HepG2 (cell line): Measurements from ENCODE around the gene SLTM. TPM values are rescaled to one million over a fixed set of nuclear protein-coding genes. Genes with fewer than 3 reads are reported as not detected.

Source experiments
- ELF3 ChIP-seq: IDR thresholded peaks from 2 replicates; pipeline ENCODE4 v1.6.1; 2016; ENCODE audit warnings: missing genetic modification reagents, missing compliant biosample characterization
- ERF ChIP-seq: IDR thresholded peaks from 2 replicates; pipeline ENCODE4 v1.6.1; 2018; ENCODE audit warnings: missing biosample characterization, missing genetic modification reagents
- HIVEP1 ChIP-seq: sonication (generic); formaldehyde crosslinking; IDR thresholded peaks from 2 replicates; pipeline ENCODE4 v1.4.0; 2020; ENCODE audit warnings: mild to moderate bottlenecking, missing genetic modification reagents
- HNRNPLL ChIP-seq: fragments of 200-400 bp; formaldehyde crosslinking; IDR thresholded peaks from 2 replicates; pipeline ENCODE4 v1.6.1; 2017; ENCODE audit warnings: mild to moderate bottlenecking, low read depth, low read length; ENCODE audit not compliant: poor library complexity, severe bottlenecking
- HOMEZ ChIP-seq: IDR thresholded peaks from 2 replicates; pipeline ENCODE4 v1.6.1; 2016; ENCODE audit warnings: low read depth
- KLF9 ChIP-seq: IDR thresholded peaks from 2 replicates; pipeline ENCODE4 v1.6.1; 2016; ENCODE audit warnings: low read depth
- MAFF ChIP-seq: IDR thresholded peaks from 2 replicates; pipeline ENCODE4 v1.6.1; 2011; ENCODE audit warnings: low read depth, low read length, improper control_type of control experiment
- MYC ChIP-seq: sonication (generic); formaldehyde crosslinking; IDR thresholded peaks from 2 replicates; pipeline ENCODE4 v1.9.0; 2021; ENCODE audit warnings: missing genetic modification reagents, borderline replicate concordance
- NFATC3 ChIP-seq: sonication (generic); formaldehyde crosslinking; IDR thresholded peaks from 2 replicates; pipeline ENCODE4 v1.5.1; 2020; ENCODE audit warnings: mild to moderate bottlenecking, missing genetic modification reagents
- POGK ChIP-seq: sonication (generic); formaldehyde crosslinking; conservative IDR thresholded peaks from 2 replicates; pipeline ENCODE4 v1.8.0; 2022; ENCODE audit warnings: mild to moderate bottlenecking, moderate library complexity, missing genetic modification reagents
- REST ChIP-seq, 2 experiments: IDR thresholded peaks; 2 replicates each; pipeline ENCODE4 v1.6.1; 2011 to 2012; ENCODE audit warnings: low read length in 2 of 2, borderline replicate concordance in 1 of 2, low read depth in 1 of 2, mild to moderate bottlenecking in 1 of 2, moderate library complexity in 1 of 2
- SETDB1 ChIP-seq: sonication (generic); formaldehyde crosslinking; IDR thresholded peaks from 2 replicates; pipeline ENCODE4 v1.5.1; 2020; ENCODE audit warnings: missing genetic modification reagents, mild to moderate bottlenecking, borderline replicate concordance
- TBX3 ChIP-seq: fragments of 450-650 bp; IDR thresholded peaks from 2 replicates; pipeline ENCODE4 v1.6.1; 2017; ENCODE audit warnings: antibody characterized with exemption, mild to moderate bottlenecking, inconsistent platforms, borderline replicate concordance
- TFDP2 ChIP-seq: sonication (generic); formaldehyde crosslinking; IDR thresholded peaks from 2 replicates; pipeline ENCODE4 v1.4.0; 2020; ENCODE audit warnings: missing genetic modification reagents
- ZFYVE20 ChIP-seq: sonication (generic); formaldehyde crosslinking; IDR thresholded peaks from 2 replicates; pipeline ENCODE4 v1.8.0; 2023; ENCODE audit warnings: low read depth, mild to moderate bottlenecking, moderate library complexity, missing genetic modification reagents, borderline replicate concordance
- ZNF232 ChIP-seq: sonication (generic); formaldehyde crosslinking; IDR thresholded peaks from 2 replicates; pipeline ENCODE4 v1.4.0; 2020; ENCODE audit warnings: missing genetic modification reagents, borderline replicate concordance
- ZNF510 ChIP-seq: sonication (generic); formaldehyde crosslinking; IDR thresholded peaks from 2 replicates; pipeline ENCODE4 v1.4.0; 2020; ENCODE audit warnings: low read depth, mild to moderate bottlenecking, missing genetic modification reagents
- ZNF605 ChIP-seq: sonication (generic); formaldehyde crosslinking; IDR thresholded peaks from 2 replicates; pipeline ENCODE4 v1.8.0; 2022; ENCODE audit warnings: mild to moderate bottlenecking, missing genetic modification reagents
- ZNF713 ChIP-seq: sonication (generic); formaldehyde crosslinking; IDR thresholded peaks from 2 replicates; pipeline ENCODE4 v1.4.0; 2020; ENCODE audit warnings: mild to moderate bottlenecking, missing genetic modification reagents
- ZNF773 ChIP-seq: sonication (generic); formaldehyde crosslinking; IDR thresholded peaks from 2 replicates; pipeline ENCODE4 v1.4.0; 2020; ENCODE audit warnings: missing genetic modification reagents, borderline replicate concordance
- ZNF850 ChIP-seq: sonication (generic); formaldehyde crosslinking; conservative IDR thresholded peaks from 2 replicates; pipeline ENCODE4 v1.9.0; 2021; ENCODE audit warnings: mild to moderate bottlenecking, missing genetic modification reagents
- polyA plus RNA-seq, 8 experiments: library from polyadenylated mRNA; depleted of rRNA in 3 of 8; stranded (reverse) in 7 of 8; unstranded in 1 of 8; fragments of >200 nt; fragmentation: Illumina TruSeq in 4 of 8; extraction: Trizol in 4 of 8; gene quantifications; 2 replicates each; pipeline versions ENCODE4 v1.2.1 to v1.2.3, GENCODE V29; 2011 to 2016; ENCODE audit warnings: low read depth in 4 of 8, missing spikeins in 1 of 8, mixed read lengths in 1 of 8; ENCODE audit not compliant: insufficient read depth in 1 of 8
- total RNA-seq, 5 experiments: library from RNA; depleted of rRNA; stranded (reverse); fragments of >200 nt; fragmentation: Illumina TruSeq; extraction: Trizol; gene quantifications; 2 replicates each; pipeline ENCODE4 v1.2.3, GENCODE V29; 2016; ENCODE audit warnings: low read depth in 1 of 5

SLTM gene
- total and polyA plus RNA-seq, 2 of the 13 experiments (the other 11 are each of a cell fraction or from before 2014, with no cell fraction given), result 22.0 to 64.2 TPM

DNA sequence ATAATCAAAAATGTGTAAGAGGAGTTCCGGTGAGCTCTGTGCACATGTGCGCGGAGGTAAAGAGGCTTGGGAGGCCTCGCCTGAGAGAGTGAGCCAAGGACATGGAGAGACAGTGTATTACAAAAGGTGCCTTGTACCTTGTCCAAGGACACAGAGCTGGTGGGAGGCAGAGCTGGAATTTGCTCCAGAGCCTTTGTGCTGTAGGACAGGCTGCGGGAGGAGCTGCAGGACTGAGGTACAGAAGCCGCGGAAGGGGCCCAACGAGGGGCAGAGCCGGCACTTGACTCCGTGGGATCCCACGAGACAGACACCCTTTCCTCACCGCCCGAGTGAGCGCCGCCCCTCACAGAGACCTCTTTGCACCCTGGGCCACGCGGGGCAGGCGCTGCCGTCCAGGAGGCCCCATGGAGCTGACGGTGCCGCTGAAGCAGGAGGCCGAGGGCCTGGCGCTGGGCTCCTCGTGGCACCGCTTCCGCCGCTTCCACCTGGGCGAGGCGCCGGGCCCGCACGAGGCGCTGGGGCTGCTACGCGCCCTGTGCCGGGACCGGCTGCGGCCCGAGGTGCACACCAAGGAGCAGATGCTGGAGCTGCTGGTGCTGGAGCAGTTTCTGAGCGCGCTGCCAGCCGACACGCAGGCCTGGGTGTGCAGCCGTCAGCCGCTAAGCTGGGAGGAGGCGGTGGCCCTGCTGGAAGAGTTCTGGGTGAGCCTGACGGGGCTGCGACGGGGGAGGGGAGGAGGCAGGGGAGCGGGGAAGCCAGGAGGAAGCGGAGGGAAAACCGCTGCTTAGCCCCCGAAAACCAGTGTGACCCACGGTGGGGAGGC lies 68.7 kb downstream of the SLTM start (continued):
- TF ChIP-seq HOMEZ (peak; percentile 34; the same call in 1 of the 2 replicates), SETDB1 (CRISPR knock-in tag) (no peak), MYC (peak; percentile 97), ZNF850 (CRISPR knock-in tag) (no peak), ZNF232 (CRISPR knock-in tag) (no peak; the same call in 1 of the 2 replicates), ERF (no peak), NFATC3 (CRISPR knock-in tag) (no peak), ELF3 (CRISPR knock-in tag) (peak; percentile 34; the same call in 1 of the 2 replicates), ZNF773 (no peak), MAFF (no peak), KLF9 (CRISPR knock-in tag) (no peak), ZNF605 (CRISPR knock-in tag) (no peak), ZNF510 (no peak), TFDP2 (CRISPR knock-in tag) (peak; percentile 17; the same call in 1 of the 2 replicates), ZFYVE20 (CRISPR knock-in tag) (no peak), REST (IDR thresholded peaks at IDR 0.05; ENCODE audit: borderline replicate concordance in 1 of 2, low read depth in 1 of 2, low read length in 2 of 2) (no peak), ZNF713 (CRISPR knock-in tag) (no peak), TBX3 (no peak), HNRNPLL (peak; percentile 70), POGK (CRISPR knock-in tag) (peak; percentile 44; the same call in 1 of the 2 replicates), HIVEP1 (CRISPR knock-in tag) (no peak)
